Measurements from ENCODE around the gene GPN2.

GPN2 gene

DNA sequence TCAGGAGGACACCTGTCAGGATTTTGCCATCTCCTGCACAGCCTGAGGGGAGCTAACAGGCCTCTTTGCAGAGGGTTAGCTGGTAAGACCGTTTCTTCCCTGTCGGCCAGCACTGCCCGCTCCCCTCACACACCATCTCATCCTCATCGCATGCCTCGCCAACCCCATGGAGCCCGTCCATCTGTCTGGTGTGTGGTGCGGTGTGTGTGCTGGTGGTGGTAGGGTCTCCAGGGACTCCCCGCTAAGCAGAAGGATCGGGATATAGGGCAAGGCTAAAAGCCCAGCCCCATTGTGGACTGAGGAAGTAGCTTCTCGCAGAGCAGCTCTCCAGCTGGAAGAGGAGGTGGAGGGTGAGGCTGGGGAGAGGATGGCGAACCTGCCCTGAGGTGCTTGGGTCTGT lies 33.9 kb downstream of the GPN2 start:
- Histone ChIP-seq H3K27me3 (ENCODE audit: insufficient read depth, low read length) (no peaks in the 10 kb centered on the region), H2BK120ac (ENCODE audit: insufficient read depth, low read length, poor library complexity) (no peak overlapping the region), H2BK12ac (ENCODE audit: low read length) (peak overlapping the region; percentile 61), H2AFZ (ENCODE audit: insufficient read depth, low read length, poor library complexity) (no peak overlapping the region), H3K9me3 (ENCODE audit: insufficient read depth, low read depth, low read length) (peaks cover 2% of the 10 kb centered on the region), H3K4me2 (ENCODE audit: low read length) (no peak overlapping the region), H2BK5ac (ENCODE audit: low read depth, low read length, poor library complexity) (no peak overlapping the region), H4K12ac (ENCODE audit: low read depth, low read length) (no peak overlapping the region), H3K27ac (ENCODE audit: low read depth, low read length) (no peak overlapping the region), H3K36me3 (ENCODE audit: control insufficient read depth in 1 of 2, insufficient read depth in 2 of 2, low read length in 2 of 2) (peaks cover 43 to 44% of the 10 kb centered on the region in 2 experiments), H3K23ac (ENCODE audit: low read length) (no peak overlapping the region), H3K4me1 (ENCODE audit: control insufficient read depth in 1 of 2, insufficient read depth in 2 of 2, low read length in 2 of 2) (peaks cover 22 to 25% of the 10 kb centered on the region in 2 experiments), H3K79me2 (ENCODE audit: control insufficient read depth, insufficient read depth, low read length, poor library complexity) (no peaks in the 10 kb centered on the region), H2AK5ac (ENCODE audit: low read length) (peak overlapping the region; percentile 49), H3K4ac (ENCODE audit: low read depth, low read length) (no peak overlapping the region), H3K79me1 (ENCODE audit: low read length) (peaks cover 4% of the 10 kb centered on the region), H3K9ac (ENCODE audit: low read length) (no peak overlapping the region), H3K4me3 (ENCODE audit: low read depth, low read length) (no peak overlapping the region), H4K91ac (ENCODE audit: low read depth, low read length) (no peak overlapping the region), H4K8ac (ENCODE audit: low read depth, low read length) (no peak overlapping the region), H3K18ac (ENCODE audit: low read length) (no peak overlapping the region), H3K14ac (ENCODE audit: low read length) (no peak overlapping the region)
- WGBS (ENCODE audit: extremely low coverage, insufficient coverage, insufficient read length): no CpG with 5 or more reads among the region's 11 CpGs
- no peak for DNase-seq

DNA sequence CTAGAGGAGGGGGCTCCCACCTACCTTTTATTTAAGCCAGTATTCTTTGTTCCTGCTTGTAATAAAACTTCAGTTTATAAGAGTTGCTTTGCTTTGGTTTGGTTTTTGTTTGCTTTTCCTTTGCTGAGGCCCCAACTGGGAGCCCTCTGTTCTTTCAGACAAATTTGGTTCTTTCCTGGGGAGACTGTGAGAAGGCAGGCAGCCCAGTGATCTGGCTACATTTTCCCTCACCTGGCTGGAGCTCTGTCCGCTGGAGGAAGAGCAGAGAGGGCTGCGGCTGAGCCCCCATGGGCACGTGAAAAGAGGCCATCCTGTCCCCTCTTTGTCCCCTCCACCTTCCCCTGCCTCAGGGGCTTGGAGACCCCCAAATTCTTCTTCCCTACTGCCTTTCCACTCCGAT lies 34.4 kb downstream of the GPN2 start:
- H3K27ac ChIP-seq (ENCODE audit: low read depth, low read length): no peak overlapping the region
- no peak overlapping the region for H3K23ac ChIP-seq (ENCODE audit: low read length)
- no peak for DNase-seq
- peaks cover 22 to 25% of the 10 kb centered on the region in 2 experiments for H3K4me1 ChIP-seq (ENCODE audit: control insufficient read depth in 1 of 2, insufficient read depth in 2 of 2, low read length in 2 of 2)
- H3K9me3 ChIP-seq (ENCODE audit: insufficient read depth, low read depth, low read length): peaks cover 2% of the 10 kb centered on the region
- H2BK12ac ChIP-seq (ENCODE audit: low read length): no peak overlapping the region
- peaks cover 4% of the 10 kb centered on the region for H3K79me1 ChIP-seq (ENCODE audit: low read length)
- no peak overlapping the region for H3K4ac ChIP-seq (ENCODE audit: low read depth, low read length)
- H2AFZ ChIP-seq (ENCODE audit: insufficient read depth, low read length, poor library complexity): no peak overlapping the region
- H3K9ac ChIP-seq (ENCODE audit: low read length): no peak overlapping the region
- no peak overlapping the region for H3K14ac ChIP-seq (ENCODE audit: low read length)
- H3K18ac ChIP-seq (ENCODE audit: low read length): no peak overlapping the region
- no peak overlapping the region for H2BK120ac ChIP-seq (ENCODE audit: insufficient read depth, low read length, poor library complexity)
- WGBS (ENCODE audit: extremely low coverage, insufficient coverage, insufficient read length): no CpG with 5 or more reads among the region's 4 CpGs
- no peak overlapping the region for H2AK5ac ChIP-seq (ENCODE audit: low read length)
- no peak overlapping the region for H3K4me3 ChIP-seq (ENCODE audit: low read depth, low read length)
- no peaks in the 10 kb centered on the region for H3K27me3 ChIP-seq (ENCODE audit: insufficient read depth, low read length)
- no peaks in the 10 kb centered on the region for H3K79me2 ChIP-seq (ENCODE audit: control insufficient read depth, insufficient read depth, low read length, poor library complexity)
- no peak overlapping the region for H4K91ac ChIP-seq (ENCODE audit: low read depth, low read length)
- no peak overlapping the region for H4K8ac ChIP-seq (ENCODE audit: low read depth, low read length)
- H2BK5ac ChIP-seq (ENCODE audit: low read depth, low read length, poor library complexity): no peak overlapping the region
- H4K12ac ChIP-seq (ENCODE audit: low read depth, low read length): no peak overlapping the region
- H3K36me3 ChIP-seq (ENCODE audit: control insufficient read depth in 1 of 2, insufficient read depth in 2 of 2, low read length in 2 of 2): peaks cover 49 to 50% of the 10 kb centered on the region in 2 experiments
- no peak overlapping the region for H3K4me2 ChIP-seq (ENCODE audit: low read length)

- no peak overlapping the region for H3K9ac ChIP-seq (ENCODE audit: low read length)
- no peak overlapping the region for H4K8ac ChIP-seq (ENCODE audit: low read depth, low read length)
- no peak overlapping the region for H3K14ac ChIP-seq (ENCODE audit: low read length)
- WGBS (ENCODE audit: extremely low coverage, insufficient coverage, insufficient read length): no CpG with 5 or more reads among the region's 5 CpGs
- no peak overlapping the region for H3K4me2 ChIP-seq (ENCODE audit: low read length)
- H3K79me2 ChIP-seq (ENCODE audit: control insufficient read depth, insufficient read depth, low read length, poor library complexity): no peaks in the 10 kb centered on the region
- H3K9me3 ChIP-seq (ENCODE audit: insufficient read depth, low read depth, low read length): peaks cover 2% of the 10 kb centered on the region
- no peak overlapping the region for H2AK5ac ChIP-seq (ENCODE audit: low read length)
- H3K4ac ChIP-seq (ENCODE audit: low read depth, low read length): no peak overlapping the region
- H3K36me3 ChIP-seq (ENCODE audit: control insufficient read depth in 1 of 2, insufficient read depth in 2 of 2, low read length in 2 of 2): peaks cover 56 to 57% of the 10 kb centered on the region in 2 experiments
- H4K91ac ChIP-seq (ENCODE audit: low read depth, low read length): no peak overlapping the region
- H2BK5ac ChIP-seq (ENCODE audit: low read depth, low read length, poor library complexity): no peak overlapping the region
- H3K4me3 ChIP-seq (ENCODE audit: low read depth, low read length): no peak overlapping the region
- no peak overlapping the region for H2AFZ ChIP-seq (ENCODE audit: insufficient read depth, low read length, poor library complexity)
- H2BK12ac ChIP-seq (ENCODE audit: low read length): no peak overlapping the region
- peaks cover 4% of the 10 kb centered on the region for H3K79me1 ChIP-seq (ENCODE audit: low read length)
- H4K12ac ChIP-seq (ENCODE audit: low read depth, low read length): no peak overlapping the region
- H2BK120ac ChIP-seq (ENCODE audit: insufficient read depth, low read length, poor library complexity): no peak overlapping the region
- no peak for DNase-seq
- H3K18ac ChIP-seq (ENCODE audit: low read length): no peak overlapping the region
- H3K27ac ChIP-seq (ENCODE audit: low read depth, low read length): no peak overlapping the region
- H3K23ac ChIP-seq (ENCODE audit: low read length): no peak overlapping the region
- H3K4me1 ChIP-seq (ENCODE audit: control insufficient read depth in 1 of 2, insufficient read depth in 2 of 2, low read length in 2 of 2): peaks cover 22 to 25% of the 10 kb centered on the region in 2 experiments
- H3K27me3 ChIP-seq (ENCODE audit: insufficient read depth, low read length): no peaks in the 10 kb centered on the region
Measured at GRCh38 chr1:26854906-26855305, 35.2 kb downstream of the GPN2 start.

- DNase-seq: no peak
- no peak overlapping the region for H2BK120ac ChIP-seq (ENCODE audit: insufficient read depth, low read length, poor library complexity)
- no peak overlapping the region for H4K91ac ChIP-seq (ENCODE audit: low read depth, low read length)
- H4K12ac ChIP-seq (ENCODE audit: low read depth, low read length): peak overlapping the region; percentile 46
- peaks cover 4% of the 10 kb centered on the region for H3K79me1 ChIP-seq (ENCODE audit: low read length)
- no peak overlapping the region for H3K4me3 ChIP-seq (ENCODE audit: low read depth, low read length)
- H3K36me3 ChIP-seq (ENCODE audit: control insufficient read depth in 1 of 2, insufficient read depth in 2 of 2, low read length in 2 of 2): peaks cover 68 to 70% of the 10 kb centered on the region in 2 experiments
- no peak overlapping the region for H3K4me2 ChIP-seq (ENCODE audit: low read length)
- H3K27ac ChIP-seq (ENCODE audit: low read depth, low read length): no peak overlapping the region
- no peak overlapping the region for H2BK12ac ChIP-seq (ENCODE audit: low read length)
- H3K9me3 ChIP-seq (ENCODE audit: insufficient read depth, low read depth, low read length): peaks cover 2% of the 10 kb centered on the region
- H3K18ac ChIP-seq (ENCODE audit: low read length): peak overlapping the region; percentile 27
- H3K9ac ChIP-seq (ENCODE audit: low read length): no peak overlapping the region
- H3K23ac ChIP-seq (ENCODE audit: low read length): no peak overlapping the region
- H3K4ac ChIP-seq (ENCODE audit: low read depth, low read length): no peak overlapping the region
- no peak overlapping the region for H2BK5ac ChIP-seq (ENCODE audit: low read depth, low read length, poor library complexity)
- H3K27me3 ChIP-seq (ENCODE audit: insufficient read depth, low read length): no peaks in the 10 kb centered on the region
- no peak overlapping the region for H3K14ac ChIP-seq (ENCODE audit: low read length)
- H2AFZ ChIP-seq (ENCODE audit: insufficient read depth, low read length, poor library complexity): no peak overlapping the region
- no peak overlapping the region for H4K8ac ChIP-seq (ENCODE audit: low read depth, low read length)
- no peak overlapping the region for H2AK5ac ChIP-seq (ENCODE audit: low read length)
- no peaks in the 10 kb centered on the region for H3K79me2 ChIP-seq (ENCODE audit: control insufficient read depth, insufficient read depth, low read length, poor library complexity)
- WGBS (ENCODE audit: extremely low coverage, insufficient coverage, insufficient read length): no CpG with 5 or more reads among the region's 10 CpGs
- peaks cover 18% of the 10 kb centered on the region in 2 experiments for H3K4me1 ChIP-seq (ENCODE audit: control insufficient read depth in 1 of 2, insufficient read depth in 2 of 2, low read length in 2 of 2)
Measured at GRCh38 chr1:26853600-26853999, 36.5 kb downstream of the GPN2 start.

Measured in trophoblast cell (in vitro differentiated cells and primary cell).